ENCODE results near the gene BACE2.

DNA sequence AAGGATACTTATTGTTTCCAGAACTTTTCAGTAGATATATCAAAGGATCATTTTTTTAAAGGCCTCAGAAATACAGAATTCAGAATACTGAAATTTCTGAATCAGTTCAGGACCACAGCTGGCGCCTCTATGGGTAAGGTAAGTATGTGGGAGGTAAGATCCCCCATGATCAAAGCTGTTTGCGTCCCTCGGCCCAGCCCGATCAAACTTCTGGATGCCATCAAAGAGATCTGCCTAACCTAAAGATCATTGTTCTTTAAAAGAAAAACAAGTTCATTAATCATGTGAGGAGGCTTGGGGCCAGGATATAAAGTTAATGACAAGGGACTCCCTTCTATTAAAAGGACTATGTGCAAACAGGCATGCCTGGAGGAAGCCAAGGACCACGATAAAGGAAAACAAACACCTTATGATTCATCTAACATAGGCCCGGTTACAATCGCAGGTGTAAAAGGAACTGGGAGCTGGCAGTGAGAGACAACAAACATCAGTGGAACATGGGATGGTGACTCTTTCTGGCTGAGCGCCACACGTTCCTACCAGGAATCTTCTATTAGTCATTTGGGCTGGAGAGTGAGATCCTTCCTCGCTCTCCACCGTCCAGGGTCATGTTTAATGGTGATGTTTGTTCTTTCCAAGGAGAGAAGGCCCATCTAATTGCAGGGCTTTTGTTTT lies 2.8 kb upstream of the BACE2 start:
- TF ChIP-seq CTCF (conservative IDR thresholded peaks at IDR 0.05 in 1 of 2, IDR thresholded peaks at IDR 0.05 in 1 of 2; ENCODE audit: extremely low read depth in 1 of 2, insufficient read depth in 1 of 2, low read depth in 1 of 2, low read length in 2 of 2): no peak
- TF ChIP-seq EZH2 (IDR thresholded peaks at IDR 0.05; ENCODE audit: borderline replicate concordance, low read length): no peak

All from mammary epithelial cell (primary cell).